HG03159 (cell line): ENCODE results near the gene SBNO1.
A peak's percentile ranks its signal among the peaks of the same experiment; 100 is the strongest.
"Not testable (repeated sequence)": the region's sequence is repeated elsewhere in the genome, so short reads cannot be mapped to it uniquely, and the experiment has no call there.

ENCODE experiments used
- ATAC-seq: cut with Tn5 transposase; IDR thresholded peaks from one replicate; pipeline ENCODE4 v1.9.1; 2021; ENCODE audit warnings: mild to moderate bottlenecking, moderate library complexity; ENCODE audit not compliant: unreplicated experiment

SBNO1 gene

DNA sequence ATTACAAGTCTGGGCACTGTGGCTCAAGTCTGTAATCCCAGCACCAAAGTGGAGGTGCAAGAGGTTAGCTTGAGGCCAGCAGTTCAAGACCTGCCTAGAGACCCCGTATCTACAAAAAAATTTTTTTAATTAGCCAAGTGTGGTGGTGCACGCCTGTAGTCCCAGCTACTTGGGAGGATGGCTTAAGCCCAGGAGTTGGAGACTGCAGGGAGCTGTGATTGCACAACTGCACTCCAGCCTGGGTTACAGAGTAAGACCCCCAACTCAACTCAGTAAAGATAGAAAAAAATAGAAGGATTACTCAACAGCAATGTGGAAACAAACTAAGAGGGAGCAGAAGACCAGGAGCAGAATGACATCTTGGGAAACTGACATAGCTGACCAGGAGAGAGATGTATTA, 13.3 kb downstream of the SBNO1 start:
- ATAC-seq = no peak

GRCh38 chr12:123346946-123347345, 17.7 kb downstream of the SBNO1 start:
- ATAC-seq = no peak

DNA sequence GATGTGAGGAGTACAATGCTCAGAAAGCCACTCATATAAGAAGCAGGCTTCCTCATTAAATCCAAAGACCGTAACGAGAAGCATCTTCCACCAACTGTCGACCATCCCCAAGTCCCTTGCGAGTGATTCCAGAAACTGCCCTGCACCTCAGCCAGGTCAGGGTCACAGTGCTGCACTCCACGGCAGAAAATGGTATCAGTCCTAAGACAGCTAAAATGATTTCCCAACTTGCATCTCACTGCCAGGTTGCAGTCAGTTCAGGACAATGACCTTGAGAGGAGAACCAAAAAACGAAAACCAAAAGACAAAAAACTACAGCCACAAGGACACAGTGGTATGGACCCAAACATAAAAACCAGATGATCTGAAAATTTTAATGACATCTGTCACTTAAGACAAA, 20.6 kb downstream of the SBNO1 start:
- ATAC-seq = no peak

DNA sequence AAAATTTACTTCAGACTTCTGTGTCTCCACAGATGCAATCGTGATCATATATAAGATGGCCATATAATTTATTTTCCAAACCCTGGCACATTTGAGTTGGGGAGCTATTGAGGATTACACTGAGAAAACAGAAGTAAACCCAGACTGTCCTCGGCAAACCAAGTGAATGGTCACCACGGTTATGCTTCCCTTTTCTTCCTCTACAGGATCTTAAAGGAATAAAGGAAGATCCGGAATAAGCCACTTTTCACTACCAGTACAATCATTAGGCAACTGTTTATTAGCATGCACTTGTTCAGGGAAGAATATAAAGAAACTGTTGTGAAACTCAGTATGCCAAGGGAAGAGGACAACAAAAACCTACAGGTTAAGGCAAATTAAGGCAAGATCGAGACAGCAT, 27.6 kb downstream of the SBNO1 start:
- no peak for ATAC-seq

GRCh38 chr12:123336530-123336929, 28.1 kb downstream of the SBNO1 start:
- no peak for ATAC-seq

- ATAC-seq = no peak
These were observed 29.2 kb downstream of the SBNO1 start for GRCh38 chr12:123335490-123335889.

- no peak for ATAC-seq
These were observed 34.8 kb downstream of the SBNO1 start for GRCh38 chr12:123329799-123330198.

DNA sequence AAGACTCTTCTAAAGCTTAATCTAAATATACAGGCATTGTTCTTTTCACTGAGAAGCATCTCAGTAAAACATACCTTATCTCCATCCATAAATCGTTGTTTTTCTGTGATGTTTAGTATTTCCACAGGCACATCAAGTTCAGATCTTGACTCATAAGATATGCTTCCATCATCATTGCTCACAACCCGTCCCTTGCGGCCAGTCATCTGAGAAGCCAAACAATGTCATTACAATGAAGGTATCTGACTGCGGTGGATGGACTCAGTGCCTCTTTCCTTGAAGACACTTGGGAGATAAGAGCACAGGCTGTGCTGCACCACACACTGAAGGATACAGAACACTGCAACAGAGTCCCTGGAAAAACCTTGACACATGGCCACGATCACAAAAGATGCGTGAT, 44.8 kb downstream of the SBNO1 start:
- ATAC-seq = no peak

DNA sequence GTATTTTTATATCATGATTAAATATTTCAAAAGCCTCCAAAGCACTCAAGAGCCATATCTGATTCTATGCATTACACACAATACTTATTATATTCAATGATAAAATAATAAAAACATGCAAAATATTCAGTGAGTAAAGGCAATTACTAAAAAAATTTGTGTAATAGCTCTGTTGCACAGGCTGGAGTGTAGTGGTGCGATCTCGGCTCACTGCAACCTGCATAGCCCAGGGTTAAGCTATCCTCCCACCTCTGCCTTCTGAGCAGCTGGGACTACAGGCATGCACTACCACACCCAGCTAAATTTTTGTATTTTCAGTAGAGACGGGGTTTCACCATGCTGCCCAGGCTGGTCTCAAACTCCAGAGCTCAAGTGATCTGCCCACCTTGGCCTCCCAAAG, 45.4 kb downstream of the SBNO1 start:
- no peak for ATAC-seq

- ATAC-seq = not testable (repeated sequence)
These were observed 51.6 kb downstream of the SBNO1 start for GRCh38 chr12:123313046-123313445.

DNA sequence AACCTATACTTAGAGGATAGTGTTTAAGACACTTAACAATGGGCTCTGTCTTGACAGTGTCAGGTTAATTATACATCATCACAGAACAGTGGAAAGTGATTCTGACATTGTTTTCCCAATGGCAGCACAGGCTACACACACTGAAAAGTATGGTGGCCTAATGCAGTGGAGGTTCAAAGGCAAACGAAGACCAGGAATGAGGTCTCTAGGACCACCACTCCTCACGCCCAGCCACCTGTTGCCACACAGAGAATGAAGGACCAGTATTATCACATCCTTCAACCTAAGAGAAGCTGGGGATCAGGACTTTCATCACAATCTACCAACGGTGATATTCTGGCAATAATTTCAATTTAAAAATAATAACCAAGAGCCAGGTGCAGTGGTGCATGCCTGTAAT, 58.4 kb downstream of the SBNO1 start:
- ATAC-seq = no peak

DNA sequence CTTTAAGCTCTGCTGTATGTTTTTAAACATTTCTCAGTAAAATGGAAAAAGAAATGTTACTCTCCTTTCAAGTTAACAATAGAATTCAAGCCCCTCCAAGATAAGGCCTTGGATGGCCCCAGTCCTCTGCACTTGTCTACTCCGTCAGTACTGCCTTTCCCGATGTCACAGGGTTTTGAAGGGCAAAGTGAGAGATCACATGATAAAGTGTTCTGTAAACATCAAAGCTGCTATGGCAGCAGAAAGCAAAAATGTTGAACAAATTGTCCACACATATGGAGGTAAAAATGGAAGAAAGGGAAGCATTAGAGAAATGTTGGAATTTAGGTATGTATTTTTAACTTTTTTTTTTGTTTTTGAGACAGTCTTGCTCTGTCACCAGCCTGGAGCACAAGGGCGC, 59.5 kb downstream of the SBNO1 start:
- no peak for ATAC-seq

DNA sequence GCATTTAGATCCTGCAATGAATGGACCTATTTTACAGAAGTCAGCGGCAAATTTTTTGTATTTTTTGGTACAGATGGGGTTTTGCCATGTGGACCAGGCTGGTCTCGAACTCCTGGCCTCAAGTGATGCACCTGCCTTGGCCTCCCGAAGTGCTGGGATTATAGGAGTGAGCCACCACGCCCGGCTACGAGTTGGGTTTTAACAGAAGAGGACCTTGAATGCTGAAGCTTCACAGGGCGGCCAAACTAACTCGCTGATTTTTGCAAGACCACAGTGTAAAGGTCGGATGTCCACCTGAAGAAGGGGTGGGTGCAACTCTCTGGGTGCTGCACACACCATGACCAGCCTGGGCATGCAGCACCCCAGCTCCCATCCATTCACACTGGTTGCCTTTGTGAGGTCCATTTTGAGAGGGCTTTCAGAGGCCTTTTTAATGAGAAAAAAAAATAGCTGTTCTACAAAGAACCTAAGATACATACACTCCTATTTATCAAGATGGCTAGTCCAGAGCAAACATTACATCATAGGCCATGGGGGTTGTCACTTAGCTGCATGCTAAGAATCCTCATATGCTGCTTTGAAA, 71.4 kb downstream of the SBNO1 start:
- no peak for ATAC-seq

DNA sequence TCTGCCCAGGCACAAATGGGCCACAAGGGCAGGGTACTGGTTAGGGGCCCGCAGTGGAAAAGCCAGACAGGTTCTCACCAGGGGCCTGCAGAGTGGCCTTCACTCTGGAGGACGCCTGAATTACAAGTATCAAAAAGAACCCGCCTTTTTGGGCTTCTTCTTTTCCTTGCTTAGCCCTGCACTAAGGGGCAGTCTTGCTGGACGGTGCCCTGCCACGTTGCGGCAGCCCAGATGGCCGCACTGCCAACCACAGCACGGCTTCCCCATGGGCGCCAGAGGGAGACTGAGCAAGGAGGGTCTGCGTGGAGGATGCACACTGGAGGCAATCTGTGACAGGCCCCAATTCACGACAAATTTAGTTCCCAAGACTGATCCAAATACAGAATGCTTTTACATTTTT, 74.7 kb downstream of the SBNO1 start:
- ATAC-seq = no peak

DNA sequence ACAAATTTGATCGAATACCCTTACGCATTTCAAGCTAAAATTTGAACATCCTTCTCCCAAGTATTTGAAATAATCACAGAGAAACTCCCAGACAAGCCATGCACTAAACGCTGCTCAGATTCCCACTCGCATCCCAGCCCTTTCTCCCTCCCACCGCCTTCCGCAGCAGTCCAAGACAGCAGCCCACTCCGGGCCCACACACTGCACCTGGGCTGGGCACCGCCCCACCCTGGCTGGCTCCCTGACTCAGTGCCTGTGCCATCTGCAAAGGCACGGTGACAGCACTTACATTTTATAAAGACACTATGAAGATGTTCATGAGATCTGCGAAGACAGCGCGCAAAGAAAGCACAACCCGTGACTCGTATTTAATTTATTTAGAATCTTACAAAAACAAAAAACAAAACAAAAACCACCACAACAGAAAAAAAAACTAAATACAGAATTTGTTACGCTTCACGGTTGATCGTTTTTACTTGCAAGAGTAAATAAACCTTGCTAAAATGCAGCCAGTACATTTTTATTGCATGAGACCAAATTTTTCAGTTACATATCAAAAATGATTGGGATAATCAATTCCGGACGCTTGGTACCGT, 75.8 kb downstream of the SBNO1 start:
- no peak for ATAC-seq

DNA sequence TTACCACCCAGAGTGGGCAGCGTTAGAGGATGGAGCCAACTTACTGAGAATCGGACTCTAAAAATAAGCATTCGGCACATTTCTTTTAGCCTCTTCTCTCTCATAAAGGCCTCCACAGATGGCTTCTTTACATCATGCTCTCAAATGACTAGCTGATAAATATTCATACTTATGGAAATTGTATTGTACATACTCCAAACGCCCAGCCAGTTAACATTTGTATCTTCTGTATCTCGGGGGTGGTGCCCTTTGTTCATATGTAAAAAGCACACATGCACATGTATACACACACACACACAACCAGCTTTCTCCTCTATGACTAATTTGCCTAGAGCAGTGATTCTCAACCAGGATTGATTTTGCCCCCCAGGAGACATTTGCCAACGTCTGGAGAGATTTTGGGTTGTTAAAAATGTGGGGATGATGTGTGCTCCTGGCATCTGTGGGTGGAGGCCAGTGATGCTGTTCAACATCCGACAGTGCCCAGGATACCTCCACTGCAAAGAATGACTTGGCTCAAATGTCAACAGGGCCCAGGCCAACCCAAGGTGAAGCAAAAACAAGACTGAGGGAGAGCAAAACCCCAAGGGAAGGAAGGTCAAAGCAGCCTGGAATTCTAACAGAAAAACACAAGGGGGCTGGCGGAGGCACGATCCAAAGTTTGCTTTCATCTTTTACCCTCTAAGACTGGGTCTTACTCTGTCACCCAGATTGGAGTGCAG, 77.8 kb downstream of the SBNO1 start:
- no peak for ATAC-seq

- ATAC-seq = no peak
These were observed 80.0 kb downstream of the SBNO1 start for GRCh38 chr12:123284669-123285068.

- ATAC-seq = no peak
These were observed 81.2 kb downstream of the SBNO1 start for GRCh38 chr12:123283461-123283860.

GRCh38 chr12:123282111-123282510, 82.5 kb downstream of the SBNO1 start:
- no peak for ATAC-seq

- ATAC-seq = no peak
These were observed 83.7 kb downstream of the SBNO1 start for GRCh38 chr12:123280971-123281370.

DNA sequence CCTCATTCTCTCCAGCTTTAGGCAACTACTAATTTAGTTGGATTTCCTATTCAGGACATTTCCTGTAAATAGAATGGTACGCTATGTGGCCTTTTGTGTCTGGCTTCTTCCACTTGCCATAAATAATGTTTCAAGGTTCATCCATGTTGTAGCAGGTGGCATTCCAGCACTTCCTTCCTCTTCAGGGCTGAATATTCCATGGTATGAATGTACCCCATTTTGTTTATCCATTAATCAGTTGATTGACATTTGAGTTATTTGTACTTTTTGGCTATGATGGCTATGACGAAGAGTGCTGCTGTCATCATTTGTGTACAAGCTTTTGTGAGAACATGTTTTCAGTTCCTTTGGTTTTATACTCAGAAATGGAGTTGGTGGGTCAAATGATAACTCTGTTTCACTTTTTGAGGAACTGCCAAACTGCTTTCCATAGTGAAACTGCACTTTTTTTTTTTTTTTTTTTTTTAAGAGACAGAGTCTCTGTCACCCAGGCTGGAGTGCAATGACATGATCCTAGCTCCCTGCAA, 86.5 kb downstream of the SBNO1 start:
- ATAC-seq = peak; percentile 84

DNA sequence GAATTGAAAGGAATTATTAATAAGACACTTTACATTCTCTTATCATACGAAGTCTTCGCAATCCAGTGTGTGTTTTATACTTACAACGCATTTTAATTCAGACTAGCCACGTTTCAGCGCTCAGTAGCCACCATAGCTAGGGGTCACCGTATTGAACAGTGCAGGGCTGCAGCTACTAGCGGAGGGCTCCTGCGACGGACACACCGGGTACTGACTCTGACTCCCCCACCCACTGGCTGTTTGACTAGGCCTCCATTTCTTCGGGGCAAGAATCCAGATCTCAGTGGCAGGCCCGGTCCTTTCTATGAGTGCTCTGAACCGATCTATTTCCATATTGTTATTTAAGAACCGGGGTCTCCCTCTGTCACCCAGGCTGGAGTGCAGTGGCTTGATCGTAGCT, 91.5 kb downstream of the SBNO1 start:
- no peak for ATAC-seq
